Body of pancreas (tissue), 4 donors: ENCODE data around the gene NR5A1.

ENCODE experiments used
- CTCF ChIP-seq, 7 experiments: fragments of 450-650 bp in 4 of 7; fragments of 200-600 bp in 3 of 7; sonication (generic) in 3 of 7; IDR thresholded peaks; one replicate each; pipeline ENCODE4 v1.5.1; 2016 to 2019; ENCODE audit warnings: antibody characterized with exemption in 7 of 7
- POLR2A ChIP-seq, 3 donors: fragments of 450-650 bp; IDR thresholded peaks; one replicate each; pipeline ENCODE4 v1.6.1; 2016; ENCODE audit warnings: antibody characterized with exemption in 3 of 3, mild to moderate bottlenecking in 2 of 3

- TF ChIP-seq POLR2A (IDR thresholded peaks at IDR 0.05) (no peak), CTCF (IDR thresholded peaks at IDR 0.05) (no peak)
Measured at GRCh38 chr9:124440786-124441185, 66.4 kb downstream of the NR5A1 start.
